HG02588 (cell line): Measurements from ENCODE around the gene SIKE1.
"Not testable (repeated sequence)": the region's sequence is repeated elsewhere in the genome, so short reads cannot be mapped to it uniquely, and the experiment has no call there.

Experiments
- ATAC-seq: cut with Tn5 transposase; IDR thresholded peaks from one replicate; pipeline ENCODE4 v1.9.1; 2021; ENCODE audit warnings: mild to moderate bottlenecking, moderate library complexity; ENCODE audit not compliant: unreplicated experiment

Gene SIKE1

GRCh38 chr1:114780344-114781226 lies at the start of gene SIKE1:
TSS of gene SIKE1 (minus strand) at chr1:114780685. CDS start at chr1:114780607, 78 bp downstream.
- peak; percentile 99 for ATAC-seq

GRCh38 chr1:114830075-114830474 lies 49.6 kb upstream of the SIKE1 start:
- ATAC-seq, result not testable (repeated sequence)

- ATAC-seq, result no peak
These were observed 47.8 kb upstream of the SIKE1 start for GRCh38 chr1:114828251-114828650.

GRCh38 chr1:114821978-114822377 lies 41.5 kb upstream of the SIKE1 start:
- no peak for ATAC-seq

- ATAC-seq, result no peak
These were observed 39.9 kb upstream of the SIKE1 start for GRCh38 chr1:114820392-114820791.

- no peak for ATAC-seq
These were observed 39.4 kb upstream of the SIKE1 start for GRCh38 chr1:114819869-114820268.

GRCh38 chr1:114804449-114804848 lies 24.0 kb upstream of the SIKE1 start:
- ATAC-seq, result not testable (repeated sequence)

GRCh38 chr1:114803001-114803400 lies 22.5 kb upstream of the SIKE1 start:
- no peak for ATAC-seq

- ATAC-seq, result no peak
These were observed 13.6 kb upstream of the SIKE1 start for GRCh38 chr1:114794038-114794437.

- ATAC-seq, result not testable (repeated sequence)
These were observed 10.1 kb upstream of the SIKE1 start for GRCh38 chr1:114790581-114790980.

- not testable (repeated sequence) for ATAC-seq
These were observed 6.0 kb upstream of the SIKE1 start for GRCh38 chr1:114786440-114786839.

GRCh38 chr1:114782476-114782875 lies 2.0 kb upstream of the SIKE1 start:
- no peak for ATAC-seq

GRCh38 chr1:114779722-114780121 lies 763 bp downstream of the SIKE1 start:
- no peak for ATAC-seq

GRCh38 chr1:114776726-114777125 lies 3.8 kb downstream of the SIKE1 start:
- not testable (repeated sequence) for ATAC-seq

GRCh38 chr1:114771992-114772391 lies 8.5 kb downstream of the SIKE1 start:
- ATAC-seq, result no peak

- ATAC-seq, result no peak
These were observed 9.5 kb downstream of the SIKE1 start for GRCh38 chr1:114770989-114771388.

- ATAC-seq, result no peak
These were observed 15.8 kb downstream of the SIKE1 start for GRCh38 chr1:114764689-114765088.

GRCh38 chr1:114758256-114758832 lies 22.1 kb downstream of the SIKE1 start:
- no peak for ATAC-seq

- ATAC-seq, result peak; percentile 85
These were observed 22.8 kb downstream of the SIKE1 start, which contains the start of gene CSDE1 for GRCh38 chr1:114757455-114758255. TSS of gene CSDE1 (minus strand) at chr1:114757984. CDS start at chr1:114739890, 18,094 bp downstream.

GRCh38 chr1:114756949-114757454 lies 23.5 kb downstream of the SIKE1 start:
- ATAC-seq, result no peak
